H9 (cell line): ENCODE results near the gene CRISP2. TPM values are rescaled to one million over a fixed set of nuclear protein-coding genes. Genes with fewer than 3 reads are reported as not detected.

Experiments
- DNase-seq: peaks from one replicate; pipeline ENCODE4 v3.0.0-alpha.2; 2017
- H2AFZ ChIP-seq: one replicate; pipeline ENCODE4 v1.6.1; 2013; ENCODE audit warnings: mild to moderate bottlenecking, low read length, control low read depth, moderate library complexity
- H2AK5ac ChIP-seq: 2 replicates; pipeline ENCODE4 v1.6.1; 2013; ENCODE audit warnings: low read length, control low read depth, mixed read lengths; ENCODE audit not compliant: insufficient read length
- H2BK120ac ChIP-seq: one replicate; pipeline ENCODE4 v1.6.1; 2013; ENCODE audit warnings: low read depth, mild to moderate bottlenecking, low read length, control low read depth, inconsistent platforms; ENCODE audit not compliant: poor library complexity, severe bottlenecking
- H2BK12ac ChIP-seq: 2 replicates; pipeline ENCODE4 v1.6.1; 2013; ENCODE audit warnings: low read length, control low read depth, mixed read lengths, low read depth; ENCODE audit not compliant: insufficient read length
- H2BK15ac ChIP-seq: 2 replicates; pipeline ENCODE4 v1.6.1; 2013; ENCODE audit warnings: low read depth, low read length, control low read depth
- H2BK20ac ChIP-seq: one replicate; pipeline ENCODE4 v1.6.1; 2013; ENCODE audit warnings: low read depth, mild to moderate bottlenecking, low read length, control low read depth, inconsistent platforms; ENCODE audit not compliant: poor library complexity, severe bottlenecking
- H2BK5ac ChIP-seq: 2 replicates; pipeline ENCODE4 v1.6.1; 2013; ENCODE audit warnings: low read length, control low read depth, mixed read lengths; ENCODE audit not compliant: insufficient read length
- H3K14ac ChIP-seq: 2 replicates; pipeline ENCODE4 v1.6.1; 2013; ENCODE audit warnings: low read length, control low read depth; ENCODE audit not compliant: insufficient read depth
- H3K18ac ChIP-seq: 2 replicates; pipeline ENCODE4 v1.6.1; 2013; ENCODE audit warnings: low read depth, mild to moderate bottlenecking, mixed read lengths, low read length, control low read depth; ENCODE audit not compliant: insufficient read length
- H3K23ac ChIP-seq: 2 replicates; pipeline ENCODE4 v1.6.1; 2013; ENCODE audit warnings: low read length, control low read depth, mixed read lengths, low read depth; ENCODE audit not compliant: insufficient read length
- H3K23me2 ChIP-seq: 2 replicates; pipeline ENCODE4 v1.6.1; 2013; ENCODE audit warnings: low read depth, mild to moderate bottlenecking, mixed read lengths, low read length, control low read depth; ENCODE audit not compliant: insufficient read length, poor library complexity, severe bottlenecking
- H3K27ac ChIP-seq: 2 replicates; pipeline ENCODE4 v1.5.1; 2013; ENCODE audit warnings: low read length, control low read depth, mixed read lengths, low read depth; ENCODE audit not compliant: insufficient read length
- H3K27me3 ChIP-seq: 2 replicates; pipeline ENCODE4 v1.6.1; 2013; ENCODE audit warnings: low read length, control low read depth, inconsistent platforms; ENCODE audit not compliant: insufficient read depth
- H3K4ac ChIP-seq: 2 replicates; pipeline ENCODE4 v1.6.1; 2013; ENCODE audit warnings: low read depth, mild to moderate bottlenecking, control low read depth, inconsistent platforms, low read length, moderate library complexity
- H3K4me1 ChIP-seq: 2 replicates; pipeline ENCODE4 v1.6.1; 2013; ENCODE audit warnings: low read length, control low read depth, inconsistent platforms; ENCODE audit not compliant: insufficient read depth
- H3K4me2 ChIP-seq: 2 replicates; pipeline ENCODE4 v1.6.1; 2013; ENCODE audit warnings: low read length, control low read depth, mixed read lengths; ENCODE audit not compliant: insufficient read length, insufficient read depth
- H3K56ac ChIP-seq: 2 replicates; pipeline ENCODE4 v1.6.1; 2013; ENCODE audit warnings: low read depth, mild to moderate bottlenecking, mixed read lengths, low read length, control low read depth; ENCODE audit not compliant: insufficient read length
- H3K79me1 ChIP-seq: 2 replicates; pipeline ENCODE4 v1.6.1; 2013; ENCODE audit warnings: low read depth, mild to moderate bottlenecking, moderate library complexity, low read length, control low read depth, inconsistent platforms; ENCODE audit not compliant: insufficient read depth, poor library complexity, severe bottlenecking
- H3K79me2 ChIP-seq: 2 replicates; pipeline ENCODE4 v1.6.1; 2013; ENCODE audit warnings: low read length, control low read depth, inconsistent platforms; ENCODE audit not compliant: insufficient read depth
- H3K9ac ChIP-seq: 2 replicates; pipeline ENCODE4 v1.6.1; 2013; ENCODE audit warnings: low read length, control low read depth, mixed read lengths; ENCODE audit not compliant: insufficient read length; ENCODE audit errors: extremely low read depth
- H3K9me3 ChIP-seq: one replicate; pipeline ENCODE4 v1.6.1; 2013; ENCODE audit warnings: low read depth, low read length, inconsistent platforms; ENCODE audit not compliant: control insufficient read depth
- H3T11ph ChIP-seq: one replicate; pipeline ENCODE4 v1.6.1; 2013; ENCODE audit warnings: mild to moderate bottlenecking, low read length, control low read depth, inconsistent platforms
- H4K20me1 ChIP-seq: one replicate; pipeline ENCODE4 v1.6.1; 2013; ENCODE audit not compliant: control insufficient read depth, insufficient read length, insufficient read depth
- H4K5ac ChIP-seq: 2 replicates; pipeline ENCODE4 v1.6.1; 2013; ENCODE audit warnings: low read depth, mild to moderate bottlenecking, mixed read lengths, low read length, control low read depth; ENCODE audit not compliant: insufficient read length
- H4K8ac ChIP-seq: replicated peaks from 2 replicates; pipeline ENCODE4 v1.6.1; 2013; ENCODE audit warnings: low read length, control low read depth, mixed read lengths, low read depth; ENCODE audit not compliant: insufficient read length
- H4K91ac ChIP-seq: 2 replicates; pipeline ENCODE4 v1.6.1; 2013; ENCODE audit warnings: low read depth, mild to moderate bottlenecking, moderate library complexity, mixed read lengths, low read length, control low read depth; ENCODE audit not compliant: insufficient read length
- H3K27ac Mint-ChIP-seq, 3 experiments: 2 replicates in 2 of 3; 3 replicates in 1 of 3; pipeline ENCODE4 v1.8.0; 2020 to 2021; ENCODE audit warnings: mixed read lengths in 3 of 3, mild to moderate bottlenecking in 1 of 3, moderate library complexity in 1 of 3
- H3K27me3 Mint-ChIP-seq: 2 replicates; pipeline ENCODE4 v1.8.0; 2021; ENCODE audit warnings: low read depth, mild to moderate bottlenecking, moderate library complexity, mixed read lengths
- H3K36me3 Mint-ChIP-seq, 3 experiments: 2 replicates in 2 of 3; 3 replicates in 1 of 3; pipeline ENCODE4 v1.8.0; 2020 to 2021; ENCODE audit warnings: low read depth in 3 of 3, mixed read lengths in 3 of 3; ENCODE audit not compliant: insufficient read depth in 1 of 3
- H3K4me1 Mint-ChIP-seq, 2 experiments: 2 replicates each; pipeline ENCODE4 v1.8.0; 2020; ENCODE audit warnings: mixed read lengths in 2 of 2
- H3K4me3 Mint-ChIP-seq, 2 experiments: 2 replicates in 1 of 2; 3 replicates in 1 of 2; pipeline ENCODE4 v1.8.0; 2020 to 2021; ENCODE audit warnings: mild to moderate bottlenecking in 2 of 2, mixed read lengths in 2 of 2, moderate library complexity in 1 of 2
- H3K9me3 Mint-ChIP-seq, 2 experiments: 2 replicates in 1 of 2; 3 replicates in 1 of 2; pipeline ENCODE4 v1.8.0; 2020; ENCODE audit warnings: mild to moderate bottlenecking in 2 of 2, mixed read lengths in 2 of 2, moderate library complexity in 1 of 2
- CTCF ChIP-seq: fragments of 200-600 bp; sonication (generic); conservative IDR thresholded peaks from 3 replicates; pipeline ENCODE4 v1.8.0; 2021; ENCODE audit warnings: antibody characterized with exemption, mild to moderate bottlenecking
- WGBS: extraction: QIAGEN DNeasy Blood & Tissue Kit; methylation state at CpG from one replicate; pipeline ENCODE4 v1.1.7; 2013; ENCODE audit warnings: missing lambda C conversion rate, low lambda C conversion rate, mixed read lengths; ENCODE audit not compliant: insufficient read length; ENCODE audit errors: extremely low coverage; 5-methylcytosine and 5-hydroxymethylcytosine counted together
- total RNA-seq: library from RNA; stranded (reverse); gene quantifications from 2 replicates; pipeline ENCODE4 v1.2.1, GENCODE V29; 2021

The CRISP2 gene
- total RNA-seq, 1 experiment from 2014 or later: not detected

GRCh38 chr6:49693512-49693911 lies 19.8 kb downstream of the CRISP2 start:
- Histone ChIP-seq H3K4ac (no peak overlapping the region), H2BK12ac (no peak overlapping the region), H3K14ac (no peak overlapping the region), H4K8ac (no peak overlapping the region), H3T11ph (no peak overlapping the region), H3K27me3 (no peaks in the 10 kb centered on the region), H3K23me2 (no peaks in the 10 kb centered on the region), H2BK5ac (no peak overlapping the region), H3K79me1 (no peaks in the 10 kb centered on the region), H2AFZ (no peak overlapping the region), H2AK5ac (no peak overlapping the region), H2BK15ac (no peak overlapping the region), H3K4me1 (no peaks in the 10 kb centered on the region), H3K4me2 (no peak overlapping the region), H3K9me3 (no peaks in the 10 kb centered on the region), H4K91ac (no peak overlapping the region), H3K79me2 (no peaks in the 10 kb centered on the region), H2BK120ac (no peak overlapping the region), H3K18ac (no peak overlapping the region), H3K23ac (no peak overlapping the region), H3K9ac (no peak overlapping the region), H3K27ac (no peak overlapping the region), H4K20me1 (no peaks in the 10 kb centered on the region), H2BK20ac (no peak overlapping the region), H4K5ac (no peak overlapping the region), H3K56ac (no peak overlapping the region)
- Mint-ChIP-seq H3K36me3 (no peaks in the 10 kb centered on the region; a peak in 1 of 7 replicates), H3K9me3 (peaks cover 0 to 8% of the 10 kb centered on the region in 2 experiments; a peak in 4 of 5 replicates), H3K4me1 (peaks cover 5% of the 10 kb centered on the region in 2 experiments; a peak in 3 of 4 replicates), H3K4me3 (no peak overlapping the region), H3K27me3 (no peaks in the 10 kb centered on the region), H3K27ac (no peak overlapping the region)
- WGBS: no CpG with 5 or more reads among the region's 1 CpG
- no peak for DNase-seq
- no peak for TF ChIP-seq CTCF
